ENCODE data around the gene TRAF4.
A peak's percentile ranks its signal among the peaks of the same experiment; 100 is the strongest.
"Not testable (repeated sequence)": the region's sequence is repeated elsewhere in the genome, so short reads cannot be mapped to it uniquely, and the experiment has no call there.

Gene TRAF4

GRCh38 chr17:28748852-28749515 lies 5.2 kb downstream of the TRAF4 start:
- no peak for DNase-seq (ENCODE audit: low spot score)

- no peak for DNase-seq (ENCODE audit: low spot score)
Observed at GRCh38 chr17:28749516-28750177, 5.8 kb downstream of the TRAF4 start.

- DNase-seq (ENCODE audit: low spot score), result peak; percentile 90
Observed at GRCh38 chr17:28750178-28751047, 6.6 kb downstream of the TRAF4 start.

GRCh38 chr17:28751600-28752366 lies 8.0 kb downstream of the TRAF4 start:
- DNase-seq (ENCODE audit: low spot score), result no peak

- DNase-seq (ENCODE audit: low spot score), result no peak
Observed at GRCh38 chr17:28755486-28755885, 11.7 kb downstream of the TRAF4 start.

GRCh38 chr17:28756049-28756804 lies 12.4 kb downstream of the TRAF4 start:
- DNase-seq (ENCODE audit: low spot score), result no peak

- no peak for DNase-seq (ENCODE audit: low spot score)
Observed at GRCh38 chr17:28758411-28759121, 14.8 kb downstream of the TRAF4 start.

- DNase-seq (ENCODE audit: low spot score), result no peak
Observed at GRCh38 chr17:28759256-28759865, 15.6 kb downstream of the TRAF4 start.

- DNase-seq (ENCODE audit: low spot score), result peak; percentile 46
Observed at GRCh38 chr17:28760601-28761562, 17.1 kb downstream of the TRAF4 start.

- DNase-seq (ENCODE audit: low spot score), result no peak
Observed at GRCh38 chr17:28763137-28763799, 19.5 kb downstream of the TRAF4 start.

GRCh38 chr17:28763804-28764266 lies 20.0 kb downstream of the TRAF4 start:
- peak; percentile 75 for DNase-seq (ENCODE audit: low spot score)

GRCh38 chr17:28765038-28765437 lies 21.2 kb downstream of the TRAF4 start:
- no peak for DNase-seq (ENCODE audit: low spot score)

- no peak for DNase-seq (ENCODE audit: low spot score)
Observed at GRCh38 chr17:28773736-28774135, 29.9 kb downstream of the TRAF4 start.

- no peak for DNase-seq (ENCODE audit: low spot score)
Observed at GRCh38 chr17:28774206-28774605, 30.4 kb downstream of the TRAF4 start.

- no peak for DNase-seq (ENCODE audit: low spot score)
Observed at GRCh38 chr17:28777178-28777577, 33.4 kb downstream of the TRAF4 start.

GRCh38 chr17:28779601-28780000 lies 35.8 kb downstream of the TRAF4 start:
- DNase-seq (ENCODE audit: low spot score), result not testable (repeated sequence)

- no peak for DNase-seq (ENCODE audit: low spot score)
Observed at GRCh38 chr17:28783161-28783560, 39.4 kb downstream of the TRAF4 start.

- no peak for DNase-seq (ENCODE audit: low spot score)
Observed at GRCh38 chr17:28788100-28788499, 44.3 kb downstream of the TRAF4 start.
